Erythroblast (primary cell): ENCODE data around the gene JCHAIN.
"Not testable (repeated sequence)": the region's sequence is repeated elsewhere in the genome, so short reads cannot be mapped to it uniquely, and the experiment has no call there.

ENCODE experiments used
- DNase-seq, 2 experiments: peaks; one replicate each; lab custom pipeline; 2025; lab: John Stamatoyannopoulos, UW
- GATA1 ChIP-seq: IDR thresholded peaks from 2 replicates; pipeline ENCODE4 v1.6.1; 2011; ENCODE audit warnings: low read depth, mild to moderate bottlenecking, control low read depth, low read length, moderate library complexity
- POLR2A ChIP-seq: IDR thresholded peaks from 2 replicates; pipeline ENCODE4 v1.6.1; 2011; ENCODE audit warnings: mild to moderate bottlenecking, low read length

JCHAIN gene

GRCh38 chr4:70678383-70678999, 12.2 kb upstream of the JCHAIN start:
- DNase-seq = no peak
- TF ChIP-seq POLR2A = no peak
- no peak for TF ChIP-seq GATA1

DNA sequence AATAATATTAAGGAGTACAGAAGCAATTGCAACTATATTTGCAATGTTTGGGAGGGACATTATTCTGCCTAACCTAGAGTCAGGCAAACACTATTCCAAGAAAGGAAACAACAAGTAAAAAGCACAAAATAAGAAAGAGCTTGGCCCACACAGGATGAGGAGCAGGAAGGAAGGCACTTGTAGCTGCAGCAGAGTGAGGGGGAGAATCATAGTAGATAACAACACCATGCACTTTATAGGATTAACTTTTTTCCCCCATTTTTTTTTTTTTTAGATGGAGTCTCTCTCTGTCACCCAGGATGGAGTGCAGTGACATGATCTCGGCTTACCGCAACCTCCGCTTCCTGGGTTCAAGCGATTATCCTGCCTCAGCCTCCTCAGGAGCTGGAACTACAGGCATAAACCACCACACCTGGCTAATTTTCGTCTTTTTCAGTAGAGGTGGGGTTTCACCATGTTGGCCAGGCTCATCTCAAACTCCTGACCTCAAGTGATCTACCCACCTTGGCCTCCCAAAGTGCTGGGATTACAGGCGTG, 10.3 kb upstream of the JCHAIN start:
- DNase-seq = no peak
- TF ChIP-seq GATA1 = no peak

- TF ChIP-seq GATA1 (no peak), POLR2A (no peak)
- DNase-seq = no peak
Measured at GRCh38 chr4:70674731-70675130, 8.4 kb upstream of the JCHAIN start.

DNA sequence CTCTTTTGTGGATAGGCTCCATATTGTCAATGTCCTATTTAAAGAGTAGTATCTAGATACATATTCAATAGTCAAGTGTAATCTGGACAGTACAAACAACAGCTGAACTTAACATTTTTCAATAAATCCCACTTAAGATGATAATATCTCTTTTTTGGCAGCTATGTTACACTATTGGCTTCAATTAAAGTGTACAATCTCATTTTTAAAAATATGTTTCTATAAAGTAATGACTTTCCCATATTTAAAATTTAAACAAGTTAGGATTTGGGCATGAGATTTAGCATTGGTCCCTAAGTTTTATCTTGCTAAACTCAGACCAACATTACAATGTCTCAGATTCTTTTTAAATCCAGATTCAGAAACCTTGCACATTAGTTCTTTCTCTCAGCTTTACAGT, 7.9 kb upstream of the JCHAIN start:
- no peak for TF ChIP-seq POLR2A
- DNase-seq = no peak

DNA sequence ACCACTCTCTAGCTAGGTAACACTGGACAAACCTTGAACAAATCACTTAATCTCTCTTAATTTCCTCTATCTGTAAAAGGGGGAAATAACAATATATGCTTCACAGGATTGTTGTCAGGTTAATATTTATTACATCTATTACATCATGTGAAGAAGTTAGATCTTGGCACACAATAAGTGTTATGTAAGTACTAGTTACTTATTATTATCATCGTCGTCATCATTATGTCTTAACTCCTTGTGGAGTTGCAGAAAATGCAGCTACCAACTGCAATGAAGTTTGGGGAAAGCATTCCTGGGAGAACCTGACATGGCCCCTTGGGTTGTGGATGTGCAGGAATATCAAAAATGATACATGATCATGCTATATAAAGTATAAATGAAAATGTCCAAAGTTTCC, 4.8 kb upstream of the JCHAIN start:
- no peak for DNase-seq
- TF ChIP-seq GATA1 = no peak
- no peak for TF ChIP-seq POLR2A

DNA sequence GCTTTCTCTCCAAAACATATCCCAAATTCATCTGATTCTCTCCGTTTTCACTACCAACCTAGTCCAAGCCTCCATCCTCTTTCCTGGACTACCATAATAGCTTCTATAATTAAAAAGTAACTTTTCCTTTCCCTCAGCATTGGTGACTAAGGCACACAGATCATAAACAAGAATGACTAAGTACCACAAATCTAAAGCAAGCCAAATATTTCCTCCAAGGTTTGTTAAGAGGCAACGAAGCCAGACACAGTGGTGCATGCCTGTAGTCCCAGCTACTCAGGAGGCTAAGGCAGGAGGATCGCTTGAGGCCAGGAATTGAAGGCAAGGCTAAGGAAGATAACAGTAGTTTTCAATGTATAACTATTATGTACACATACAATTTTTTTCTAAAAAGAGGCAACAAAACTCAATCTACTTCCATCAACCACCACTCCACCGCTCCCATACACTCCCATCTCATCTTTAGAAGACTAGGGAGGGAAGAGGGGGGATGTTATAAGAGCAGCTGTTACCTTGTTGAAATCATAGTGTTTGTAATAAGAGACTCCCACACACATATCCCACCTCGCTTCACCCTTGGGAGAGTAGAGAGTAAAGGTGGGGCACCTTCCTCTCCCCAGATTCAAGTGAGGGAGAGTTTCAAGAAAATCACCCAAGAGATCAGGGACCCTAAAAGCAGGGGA, 4.2 kb upstream of the JCHAIN start:
- no peak for TF ChIP-seq GATA1
- TF ChIP-seq POLR2A = no peak
- DNase-seq = no peak

GRCh38 chr4:70667740-70668535, 1.6 kb upstream of the JCHAIN start:
- DNase-seq = no peak

GRCh38 chr4:70661309-70661922, 4.9 kb downstream of the JCHAIN start:
- not testable (repeated sequence) for DNase-seq

More at GRCh38 chr4:70667740-70668535, 1.6 kb upstream of the JCHAIN start:
- TF ChIP-seq POLR2A = no peak
- no peak for TF ChIP-seq GATA1

- DNase-seq = no peak
- no peak for TF ChIP-seq POLR2A
- TF ChIP-seq GATA1 = no peak
Measured at GRCh38 chr4:70660106-70660505, 6.2 kb downstream of the JCHAIN start.

DNA sequence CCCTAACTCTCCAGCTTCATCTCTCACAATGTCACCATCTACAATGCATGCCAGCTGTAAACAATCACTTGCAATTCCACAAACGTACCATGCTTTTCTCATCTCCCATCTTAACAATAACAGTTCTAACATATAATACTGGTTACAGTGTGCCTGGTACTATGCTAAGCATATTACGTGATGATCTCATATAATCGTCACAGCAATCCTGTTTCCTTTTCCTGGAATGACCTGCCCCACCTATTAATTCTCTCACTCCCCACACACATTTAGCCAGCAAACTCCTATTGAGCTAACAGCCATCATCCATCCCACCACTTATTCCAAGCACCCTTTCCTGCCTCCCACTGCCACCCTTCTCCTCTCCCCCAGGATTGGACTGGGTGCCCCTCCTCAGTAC, 7.9 kb downstream of the JCHAIN start:
- TF ChIP-seq POLR2A (no peak), GATA1 (no peak)
- no peak for DNase-seq

- no peak for TF ChIP-seq POLR2A
- TF ChIP-seq GATA1 = no peak
- DNase-seq = no peak
Measured at GRCh38 chr4:70657326-70657725, 9.0 kb downstream of the JCHAIN start.

GRCh38 chr4:70654605-70655011, 11.7 kb downstream of the JCHAIN start:
- TF ChIP-seq POLR2A = no peak
- peak; percentile 82 to 90 for DNase-seq

DNA sequence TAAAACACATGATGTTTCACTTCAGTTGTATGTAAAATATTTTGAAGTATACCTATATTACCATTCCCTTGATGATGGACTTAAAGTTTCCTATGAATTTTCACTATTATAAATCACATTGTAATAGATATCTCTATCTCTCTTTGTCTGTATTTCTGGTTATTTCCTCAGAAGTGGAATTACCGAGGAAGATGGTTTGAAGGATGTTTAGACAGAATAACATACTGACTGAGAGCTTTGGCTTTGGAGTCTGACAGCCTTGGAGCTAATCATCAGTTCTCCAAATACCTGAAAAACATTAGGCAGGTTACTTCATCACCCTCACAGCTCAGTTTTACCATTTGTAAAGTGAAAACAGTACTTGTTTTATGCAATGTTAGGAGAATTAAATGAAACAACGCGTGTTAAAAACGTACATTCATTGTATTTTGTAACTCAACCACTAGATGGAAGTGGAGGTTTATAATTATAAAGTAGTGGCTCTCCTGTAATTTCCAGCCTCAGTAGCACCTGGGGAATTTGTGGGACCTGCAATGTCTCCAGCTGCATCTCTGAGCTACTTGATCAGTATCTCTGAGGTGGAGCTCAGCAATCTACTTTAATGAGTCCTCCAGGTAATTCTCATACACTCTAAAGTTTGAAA, 14.3 kb downstream of the JCHAIN start:
- peak; percentile 21 to 64 for DNase-seq
- TF ChIP-seq GATA1 = no peak
- no peak for TF ChIP-seq POLR2A

- DNase-seq = not testable (repeated sequence)
Measured at GRCh38 chr4:70650741-70651140, 15.6 kb downstream of the JCHAIN start.
